Activated CD4-positive, alpha-beta memory T cell treated with anti-CD3 and anti-CD28 coated beads, Interleukin-2, amount 10 ng/mL, durations not matched to agents 7 days and 5 days (primary cell): ENCODE results near the gene PTGER3. TPM values are rescaled to one million over a fixed set of nuclear protein-coding genes. Genes with fewer than 3 reads are reported as not detected.
"Not testable (repeated sequence)": the region's sequence is repeated elsewhere in the genome, so short reads cannot be mapped to it uniquely, and the experiment has no call there.

Experiments used
- CTCF ChIA-PET: fragments of 350-600 bp; sonication (Branson Sonifier 250); formaldehyde crosslinking; loops from one replicate; lab custom pipeline; 2021; ENCODE audit warnings: antibody characterized with exemption, inconsistent platforms; lab: Charles Lee
- POLR2A ChIA-PET: fragments of 350-600 bp; sonication (Branson Sonifier 250); formaldehyde crosslinking; loops from one replicate; lab custom pipeline; 2021; ENCODE audit warnings: antibody characterized with exemption; lab: Charles Lee
- DNase-seq: peaks from one replicate; pipeline ENCODE4 v3.0.0-alpha.2; 2020
- H3K27ac Mint-ChIP-seq: one replicate; pipeline ENCODE4 v1.8.0; 2021; ENCODE audit warnings: mild to moderate bottlenecking, mixed read lengths
- H3K27me3 Mint-ChIP-seq: one replicate; pipeline ENCODE4 v1.8.0; 2021; ENCODE audit warnings: mixed read lengths
- H3K36me3 Mint-ChIP-seq: one replicate; pipeline ENCODE4 v1.8.0; 2021; ENCODE audit warnings: low read depth, mixed read lengths
- H3K4me1 Mint-ChIP-seq: one replicate; pipeline ENCODE4 v1.8.0; 2021; ENCODE audit warnings: mixed read lengths
- H3K4me3 Mint-ChIP-seq: one replicate; pipeline ENCODE4 v1.8.0; 2021; ENCODE audit warnings: mild to moderate bottlenecking, mixed read lengths
- H3K9me3 Mint-ChIP-seq: one replicate; pipeline ENCODE4 v1.8.0; 2021; ENCODE audit warnings: mixed read lengths
- total RNA-seq, 2 experiments: library from RNA; stranded (reverse); gene quantifications; one replicate each; pipeline ENCODE4 v1.2.3, GENCODE V29; 2021

The PTGER3 gene
- total RNA-seq, 2 experiments from 2014 or later: 0.13 TPM; not detected in 1

DNA sequence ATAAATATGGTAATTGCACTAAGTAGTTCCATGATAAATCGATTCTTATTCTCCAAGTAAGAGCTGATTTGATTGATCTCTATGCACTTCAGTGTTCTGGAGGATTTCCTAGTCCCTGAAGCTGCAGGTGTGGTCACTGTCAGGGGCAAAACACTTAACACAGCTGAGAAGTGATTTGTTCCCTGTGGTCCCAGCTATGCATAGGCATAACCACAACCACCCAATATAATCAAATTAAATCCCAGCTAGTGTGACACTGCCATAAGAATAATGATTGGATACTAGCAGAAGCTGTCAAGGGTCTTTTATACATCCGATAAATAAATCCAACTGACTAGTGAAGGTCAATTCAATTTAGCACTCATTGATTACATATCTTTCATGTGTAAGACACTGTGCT is 60.1 kb downstream of the PTGER3 start:
- POLR2A ChIA-PET: no interaction called here
- no peak overlapping the region for H3K4me3 Mint-ChIP-seq
- H3K27ac Mint-ChIP-seq: no peak overlapping the region
- CTCF ChIA-PET: no interaction called here
- no peaks in the 10 kb centered on the region for H3K36me3 Mint-ChIP-seq
- DNase-seq: no peak
- no peaks in the 10 kb centered on the region for H3K9me3 Mint-ChIP-seq
- no peaks in the 10 kb centered on the region for H3K4me1 Mint-ChIP-seq
- peaks cover 3% of the 10 kb centered on the region for H3K27me3 Mint-ChIP-seq

DNA sequence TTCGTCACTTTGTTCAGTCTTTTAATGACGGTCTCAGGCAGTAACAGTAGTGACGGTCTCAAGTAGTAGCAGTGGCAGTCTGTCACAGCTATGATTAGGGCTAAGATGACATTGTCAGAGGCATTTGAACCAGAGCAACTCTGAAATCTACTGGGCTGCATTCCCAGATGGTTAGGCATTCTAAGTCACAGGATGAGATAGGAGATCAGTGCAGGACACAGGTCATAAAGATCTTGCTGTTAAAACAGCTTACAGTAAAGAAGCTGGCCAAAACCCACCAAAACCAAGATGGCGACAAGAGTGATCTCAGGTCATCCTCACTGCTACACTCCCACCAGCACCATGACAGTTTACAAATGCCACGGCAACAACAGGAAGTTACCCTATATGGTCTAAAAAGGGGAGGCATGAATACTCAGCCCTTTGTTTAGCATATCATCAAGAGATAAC is 61.8 kb downstream of the PTGER3 start:
- POLR2A ChIA-PET, H3K27me3 Mint-ChIP-seq: not testable (repeated sequence)

DNA sequence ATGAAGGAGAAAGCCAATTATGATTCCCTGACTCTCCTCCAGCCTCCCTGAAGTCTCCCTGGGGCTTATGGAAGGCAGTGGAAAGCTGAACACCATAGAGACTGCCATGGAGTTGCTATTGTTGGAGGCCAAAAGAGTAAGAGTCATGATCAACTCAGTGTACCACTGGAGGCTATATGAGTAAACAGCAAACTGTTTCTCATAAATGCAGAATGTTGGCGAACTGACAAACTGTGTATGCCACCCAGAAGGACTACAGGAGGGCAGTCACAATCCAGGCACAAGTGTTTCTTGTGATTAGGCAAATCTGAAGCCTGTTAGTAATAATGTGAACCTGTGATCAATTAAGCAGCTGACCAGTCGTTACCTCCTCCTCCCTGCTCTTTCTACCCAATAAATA is 62.3 kb downstream of the PTGER3 start:
- H3K4me3 Mint-ChIP-seq, H3K9me3 Mint-ChIP-seq, POLR2A ChIA-PET, H3K36me3 Mint-ChIP-seq, DNase-seq, H3K27me3 Mint-ChIP-seq, CTCF ChIA-PET, H3K4me1 Mint-ChIP-seq, H3K27ac Mint-ChIP-seq: not testable (repeated sequence)

More for the DNA sequence above, 61.8 kb downstream of the PTGER3 start:
- H3K9me3 Mint-ChIP-seq, H3K36me3 Mint-ChIP-seq, DNase-seq, CTCF ChIA-PET, H3K4me1 Mint-ChIP-seq, H3K4me3 Mint-ChIP-seq, H3K27ac Mint-ChIP-seq: not testable (repeated sequence)

DNA sequence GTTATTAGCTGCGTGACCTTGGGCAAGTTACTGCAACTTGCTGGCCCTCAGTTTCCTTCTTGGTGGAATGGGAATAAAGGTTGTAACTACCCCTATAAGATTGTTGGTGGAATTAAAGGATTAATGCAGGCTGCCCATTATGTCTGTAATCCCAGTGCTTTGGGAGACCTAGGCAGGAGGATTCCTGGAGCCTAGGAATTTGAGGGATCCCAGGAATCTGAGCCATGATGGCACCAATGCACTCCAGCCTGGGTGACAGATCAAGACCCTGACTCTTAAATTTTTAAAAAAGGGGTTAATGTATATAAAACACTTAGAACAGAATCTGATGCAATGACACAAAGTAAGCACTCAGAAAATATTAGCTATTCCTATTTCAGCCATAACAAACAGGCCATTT is 67.3 kb downstream of the PTGER3 start:
- H3K27me3 Mint-ChIP-seq: peaks cover 2% of the 10 kb centered on the region
- no peaks in the 10 kb centered on the region for H3K9me3 Mint-ChIP-seq
- H3K27ac Mint-ChIP-seq: no peak overlapping the region
- POLR2A ChIA-PET: no interaction called here
- H3K4me3 Mint-ChIP-seq: no peak overlapping the region
- CTCF ChIA-PET: no interaction called here
- DNase-seq: no peak
- no peaks in the 10 kb centered on the region for H3K36me3 Mint-ChIP-seq
- H3K4me1 Mint-ChIP-seq: no peaks in the 10 kb centered on the region

DNA sequence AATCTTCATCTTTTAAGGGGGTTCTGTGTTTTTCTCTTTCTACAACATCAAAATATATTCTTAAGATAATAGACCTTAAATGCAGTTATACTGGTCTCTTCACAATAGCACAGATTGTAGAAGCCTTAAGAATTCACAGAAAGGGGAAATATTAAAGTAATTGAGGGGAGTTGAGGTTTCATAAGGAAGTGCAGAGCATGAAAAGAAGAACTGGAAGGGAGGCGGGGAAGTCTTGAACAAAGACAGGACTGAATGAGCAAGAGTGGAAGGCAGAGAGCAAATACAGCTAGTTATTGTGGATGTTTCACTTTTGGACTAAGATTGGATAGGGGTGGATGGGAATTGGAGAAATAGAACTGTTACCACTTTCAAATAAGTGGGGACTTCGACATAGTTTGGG is 67.7 kb downstream of the PTGER3 start:
- no peak for DNase-seq
- peaks cover 2% of the 10 kb centered on the region for H3K27me3 Mint-ChIP-seq
- POLR2A ChIA-PET: no interaction called here
- no peaks in the 10 kb centered on the region for H3K9me3 Mint-ChIP-seq
- no peak overlapping the region for H3K27ac Mint-ChIP-seq
- H3K4me3 Mint-ChIP-seq: no peak overlapping the region
- H3K36me3 Mint-ChIP-seq: no peaks in the 10 kb centered on the region
- CTCF ChIA-PET: no interaction called here
- no peaks in the 10 kb centered on the region for H3K4me1 Mint-ChIP-seq

DNA sequence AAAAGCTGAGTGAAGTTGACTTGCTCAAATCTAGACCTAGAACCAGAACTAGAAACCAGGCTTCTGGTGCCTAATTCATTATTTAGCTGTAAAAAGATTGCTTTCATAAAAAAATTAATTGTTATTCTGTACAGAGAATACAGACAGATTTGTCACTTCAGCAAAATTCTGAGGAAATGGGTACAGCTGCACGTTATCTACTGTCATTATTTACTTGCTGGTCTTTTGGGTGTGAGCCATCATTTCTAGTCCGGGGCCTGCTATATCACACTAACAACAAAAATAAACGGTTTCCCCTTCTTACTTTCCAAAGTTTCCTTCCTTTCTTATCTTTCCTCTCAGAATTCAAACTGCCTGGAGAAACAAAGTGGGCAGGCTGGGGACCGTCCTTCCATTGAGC is 68.3 kb downstream of the PTGER3 start:
- no peak overlapping the region for H3K4me3 Mint-ChIP-seq
- POLR2A ChIA-PET: no interaction called here
- no peaks in the 10 kb centered on the region for H3K9me3 Mint-ChIP-seq
- DNase-seq: no peak
- CTCF ChIA-PET: interaction anchor here (1.1 kb wide), 1 partner anchor 13 kb away, joined by 4 read pairs; no protein-coding TSS in a partner anchor
- no peak overlapping the region for H3K27ac Mint-ChIP-seq
- H3K36me3 Mint-ChIP-seq: no peaks in the 10 kb centered on the region
- no peaks in the 10 kb centered on the region for H3K4me1 Mint-ChIP-seq
- H3K27me3 Mint-ChIP-seq: peaks cover 2% of the 10 kb centered on the region

DNA sequence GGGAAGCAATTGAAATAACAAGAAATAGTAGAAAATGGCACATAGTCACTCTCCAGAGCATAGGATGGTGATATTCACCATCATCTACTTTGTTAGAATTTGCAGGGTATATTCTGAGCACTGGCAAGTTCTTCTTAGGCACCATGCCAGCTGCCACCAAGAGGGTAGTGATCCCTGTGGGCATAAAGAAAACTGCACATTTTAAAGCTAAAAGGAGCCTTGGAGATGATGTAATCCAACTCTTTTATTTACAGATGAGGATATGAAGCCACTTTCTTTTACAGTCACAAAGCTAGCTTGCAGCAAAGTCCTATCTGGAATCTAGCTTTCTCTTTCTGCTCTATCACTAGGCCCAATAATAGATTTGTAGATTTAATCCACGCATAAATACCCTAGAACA is 69.0 kb downstream of the PTGER3 start:
- no peak overlapping the region for H3K4me3 Mint-ChIP-seq
- ChIA-PET POLR2A (no interaction called here), CTCF (interaction anchor here (1.1 kb wide), 1 partner anchor 12 kb away, joined by 4 read pairs; no protein-coding TSS in a partner anchor)
- H3K27ac Mint-ChIP-seq: no peak overlapping the region
- no peak for DNase-seq
- H3K9me3 Mint-ChIP-seq: no peaks in the 10 kb centered on the region
- no peaks in the 10 kb centered on the region for H3K36me3 Mint-ChIP-seq
- H3K4me1 Mint-ChIP-seq: no peaks in the 10 kb centered on the region
- peaks cover 2% of the 10 kb centered on the region for H3K27me3 Mint-ChIP-seq

DNA sequence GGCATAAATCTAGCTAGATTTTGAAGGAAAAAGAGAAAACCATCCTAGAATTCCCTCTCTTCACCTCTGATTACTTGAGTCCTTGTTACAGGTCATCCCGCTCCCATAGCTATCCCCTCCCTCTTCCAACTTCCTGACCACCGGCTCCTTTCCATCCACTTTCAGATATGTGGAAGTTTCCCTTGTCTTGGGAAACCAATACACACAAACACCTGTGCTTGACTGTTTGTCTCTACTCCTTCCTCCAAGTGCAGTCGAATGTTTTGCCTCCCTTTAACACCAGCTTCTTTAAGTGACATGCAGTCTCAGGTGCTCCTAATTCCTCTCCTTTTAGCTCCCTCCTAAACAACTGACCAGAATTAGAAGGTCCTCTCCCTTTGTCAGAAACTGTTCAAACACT is 70.0 kb downstream of the PTGER3 start:
- CTCF ChIA-PET: no interaction called here
- no peak for DNase-seq
- POLR2A ChIA-PET: no interaction called here
- H3K4me1 Mint-ChIP-seq: no peaks in the 10 kb centered on the region
- peaks cover 2% of the 10 kb centered on the region for H3K27me3 Mint-ChIP-seq
- no peak overlapping the region for H3K4me3 Mint-ChIP-seq
- no peaks in the 10 kb centered on the region for H3K9me3 Mint-ChIP-seq
- no peak overlapping the region for H3K27ac Mint-ChIP-seq
- H3K36me3 Mint-ChIP-seq: no peaks in the 10 kb centered on the region

DNA sequence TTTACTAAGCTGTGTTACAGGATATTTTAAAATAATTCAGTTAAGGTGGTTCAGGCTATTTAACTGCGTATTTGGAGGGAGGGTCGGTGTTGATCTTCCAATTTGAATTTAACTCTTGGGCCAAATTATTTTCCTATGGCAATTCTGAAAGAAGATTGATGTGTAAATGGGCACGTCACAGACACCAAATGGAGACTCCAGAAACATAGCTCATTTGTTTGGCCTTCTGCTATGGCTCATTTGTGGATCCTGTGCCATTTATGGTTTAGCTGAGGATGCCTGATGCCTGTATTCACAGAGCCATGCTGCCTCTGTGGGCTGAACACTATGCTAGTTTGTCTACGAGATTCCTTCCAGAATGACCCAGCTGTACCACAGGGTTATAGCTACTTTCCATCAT is 70.6 kb downstream of the PTGER3 start:
- no peak for DNase-seq
- ChIA-PET POLR2A (no interaction called here), CTCF (no interaction called here)
- H3K4me1 Mint-ChIP-seq: no peaks in the 10 kb centered on the region
- no peaks in the 10 kb centered on the region for H3K36me3 Mint-ChIP-seq
- no peak overlapping the region for H3K27ac Mint-ChIP-seq
- no peak overlapping the region for H3K4me3 Mint-ChIP-seq
- peaks cover 2% of the 10 kb centered on the region for H3K27me3 Mint-ChIP-seq
- no peaks in the 10 kb centered on the region for H3K9me3 Mint-ChIP-seq

DNA sequence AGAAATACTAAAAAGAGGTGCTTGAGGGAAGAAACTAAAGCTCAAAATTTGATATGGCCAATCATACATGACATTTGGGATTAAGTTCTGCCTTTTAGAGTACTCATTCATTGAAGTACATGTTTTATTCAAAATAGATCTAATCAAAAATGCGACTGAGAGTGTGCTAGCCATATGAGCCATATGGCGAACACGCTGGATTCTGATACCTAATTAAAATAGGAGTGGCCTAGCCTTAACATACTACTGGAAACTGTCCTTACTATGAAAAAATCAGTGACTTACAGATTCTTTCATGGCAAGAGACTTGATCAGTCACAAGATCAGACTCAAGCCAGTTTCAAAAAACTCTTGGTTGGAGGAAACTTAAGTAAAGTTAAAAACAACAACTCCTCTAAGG is 73.9 kb downstream of the PTGER3 start:
- Mint-ChIP-seq H3K27me3 (peaks cover 2% of the 10 kb centered on the region), H3K4me1 (no peaks in the 10 kb centered on the region), H3K9me3 (no peaks in the 10 kb centered on the region), H3K27ac (no peak overlapping the region), H3K36me3 (no peaks in the 10 kb centered on the region), H3K4me3 (no peak overlapping the region)
- CTCF ChIA-PET: no interaction called here
- POLR2A ChIA-PET: no interaction called here
- no peak for DNase-seq

DNA sequence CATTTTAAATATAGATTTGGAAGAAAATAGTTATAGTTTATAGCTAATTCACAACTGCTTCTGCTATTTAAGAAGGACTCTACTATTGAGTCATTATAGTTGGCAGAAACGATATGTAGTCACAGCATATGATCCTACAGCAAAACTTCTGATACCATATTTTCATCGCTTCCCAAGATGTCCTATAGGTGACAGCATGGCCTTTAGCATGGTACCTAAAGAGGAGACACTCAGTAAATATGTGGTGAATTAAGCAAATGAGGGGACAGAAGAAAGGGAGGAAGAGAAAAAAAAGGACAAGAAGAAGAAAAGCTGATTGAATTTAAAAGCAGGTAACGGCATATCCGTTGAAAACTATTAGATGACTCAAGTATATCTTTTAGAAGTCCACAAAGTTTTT is 77.2 kb downstream of the PTGER3 start:
- no peak overlapping the region for H3K27ac Mint-ChIP-seq
- no peaks in the 10 kb centered on the region for H3K9me3 Mint-ChIP-seq
- ChIA-PET POLR2A (no interaction called here), CTCF (no interaction called here)
- H3K36me3 Mint-ChIP-seq: no peaks in the 10 kb centered on the region
- no peak overlapping the region for H3K4me3 Mint-ChIP-seq
- H3K4me1 Mint-ChIP-seq: no peaks in the 10 kb centered on the region
- no peak for DNase-seq
- H3K27me3 Mint-ChIP-seq: no peaks in the 10 kb centered on the region

DNA sequence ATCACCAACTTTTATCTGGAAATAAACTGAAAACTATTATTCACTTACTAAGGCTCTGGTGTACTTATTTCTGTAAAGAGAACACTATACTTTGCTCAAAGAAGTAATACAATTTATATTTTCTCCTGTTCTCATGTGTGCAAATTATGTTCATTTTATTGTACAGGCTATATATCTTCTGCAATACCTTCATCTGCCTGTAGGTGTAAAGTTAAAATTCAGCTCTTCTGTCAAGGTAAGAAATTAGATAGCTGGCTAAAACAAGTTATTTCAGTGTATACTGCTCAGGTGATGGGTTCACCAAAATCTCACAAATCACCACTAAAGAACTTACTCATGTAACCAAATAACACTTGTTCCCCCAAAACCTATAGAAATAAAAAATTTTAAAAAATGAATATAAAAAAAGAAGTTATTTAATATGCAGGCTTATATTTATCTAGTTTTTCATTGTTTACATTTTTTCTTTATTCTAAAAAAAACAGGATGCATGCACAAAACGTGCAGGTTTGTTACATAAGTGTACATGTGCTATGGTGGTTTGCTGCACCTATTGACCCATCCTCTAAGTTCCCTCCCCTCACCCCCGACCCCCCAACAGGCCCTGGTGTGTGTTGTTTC is 81.5 kb downstream of the PTGER3 start:
- Mint-ChIP-seq H3K27ac (no peak overlapping the region), H3K4me1 (no peaks in the 10 kb centered on the region), H3K4me3 (no peak overlapping the region), H3K36me3 (no peaks in the 10 kb centered on the region), H3K27me3 (no peaks in the 10 kb centered on the region), H3K9me3 (no peaks in the 10 kb centered on the region)
- no peak for DNase-seq
- ChIA-PET POLR2A (no interaction called here), CTCF (interaction anchor here (0.7 to 1.4 kb wide), 2 partner anchors 13 to 115 kb away, joined by 3 to 4 read pairs; no protein-coding TSS in a partner anchor)

DNA sequence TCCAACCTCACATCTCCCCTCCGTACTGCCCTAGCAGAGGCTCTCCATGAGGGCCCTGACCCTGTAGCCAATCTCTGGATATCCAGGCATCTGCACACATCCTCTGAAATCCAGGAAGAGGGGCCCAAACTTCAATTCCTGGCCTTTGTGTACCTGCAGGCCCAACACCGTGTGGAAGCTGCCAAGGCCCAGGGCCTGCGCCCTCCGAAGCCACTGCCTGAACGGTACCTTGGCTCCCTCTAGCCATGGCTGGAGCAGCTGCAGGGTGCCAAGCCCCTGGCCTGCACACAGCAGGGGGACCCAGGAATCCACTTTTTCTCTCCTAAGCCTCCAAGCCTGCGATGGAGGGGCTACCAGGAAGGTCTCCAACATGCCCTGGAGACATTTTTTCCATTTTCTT is 84.2 kb downstream of the PTGER3 start:
- POLR2A ChIA-PET: no interaction called here
- CTCF ChIA-PET: no interaction called here
- Mint-ChIP-seq H3K4me1 (no peaks in the 10 kb centered on the region), H3K36me3 (no peaks in the 10 kb centered on the region), H3K27me3 (no peaks in the 10 kb centered on the region), H3K4me3 (no peak overlapping the region), H3K9me3 (no peaks in the 10 kb centered on the region), H3K27ac (no peak overlapping the region)
- no peak for DNase-seq

DNA sequence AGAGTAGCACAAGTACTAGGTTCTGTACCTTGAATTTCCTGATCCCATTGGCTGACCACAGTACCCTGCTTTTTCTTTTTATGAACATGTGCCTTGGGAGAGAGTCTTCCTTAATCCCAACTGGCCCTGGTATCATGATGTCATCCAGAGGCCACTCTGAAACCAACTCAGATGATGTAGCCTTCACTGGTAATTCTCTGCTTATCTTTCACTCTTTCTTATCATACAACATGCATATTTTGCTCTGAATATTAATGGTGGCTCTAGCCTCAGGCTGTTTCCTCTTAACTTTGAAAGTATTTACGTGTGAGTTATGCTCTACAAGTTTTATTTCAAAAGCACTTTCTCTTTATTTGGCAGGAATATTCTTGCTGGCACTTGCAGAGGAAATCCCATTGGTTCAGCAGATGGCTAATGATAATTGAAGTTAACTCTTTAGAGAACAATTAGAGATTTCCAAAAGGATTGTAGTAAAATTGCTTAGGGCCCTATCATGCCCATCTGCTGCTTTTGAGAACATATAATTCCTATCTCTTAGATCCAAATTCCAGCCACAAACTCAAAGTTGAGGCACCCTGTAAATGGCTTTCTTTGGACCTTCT is 86.1 kb downstream of the PTGER3 start:
- ChIA-PET CTCF (no interaction called here), POLR2A (no interaction called here)
- H3K27me3 Mint-ChIP-seq: no peaks in the 10 kb centered on the region
- no peaks in the 10 kb centered on the region for H3K9me3 Mint-ChIP-seq
- H3K36me3 Mint-ChIP-seq: no peaks in the 10 kb centered on the region
- no peaks in the 10 kb centered on the region for H3K4me1 Mint-ChIP-seq
- no peak for DNase-seq
- no peak overlapping the region for H3K4me3 Mint-ChIP-seq
- no peak overlapping the region for H3K27ac Mint-ChIP-seq
